Measurements from ENCODE around the gene HHAT. TPM values are rescaled to one million over a fixed set of nuclear protein-coding genes. Genes with fewer than 3 reads are reported as not detected.

The HHAT gene
- total and polyA plus RNA-seq, 2 donors (not counting 3 experiments of a cell fraction or from before 2014, with no cell fraction given) = 2.4 to 4.3 TPM

DNA sequence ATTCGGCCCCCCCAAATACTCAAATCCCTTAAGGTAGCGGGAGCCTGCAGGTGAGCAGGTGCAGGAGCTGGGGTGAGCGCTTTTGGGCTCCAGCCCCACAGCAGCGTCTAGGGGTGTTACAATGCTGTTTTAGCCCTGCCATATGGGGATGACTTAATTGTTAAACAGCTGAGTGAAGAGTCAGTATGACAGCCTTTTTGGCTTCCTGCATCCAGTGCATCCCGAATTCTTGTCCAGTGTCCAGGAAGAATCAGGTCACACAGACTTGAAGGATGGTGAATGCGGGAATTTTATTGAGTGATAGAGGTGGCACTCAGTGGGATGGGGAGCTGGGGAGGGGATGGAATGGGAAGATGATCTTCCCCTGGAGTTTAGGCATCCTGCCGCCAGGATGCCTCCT is 30.4 kb upstream of the HHAT start:
- Histone ChIP-seq H3K79me2 (ENCODE audit: control insufficient read depth, insufficient read depth, low read length) (no peaks in the 10 kb centered on the region), H3K4me3 (replicated peaks in 1 of 3; ENCODE audit: insufficient read depth in 1 of 3, low read depth in 1 of 3, low read length in 3 of 3) (no peak overlapping the region), H3K27me3 (ENCODE audit: control insufficient read depth in 2 of 2, insufficient read depth in 2 of 2, low read length in 2 of 2) (peaks cover 14 to 28% of the 10 kb centered on the region in 2 experiments), H3K9me3 (replicated peaks; ENCODE audit: control insufficient read depth, insufficient read depth, low read length) (no peaks in the 10 kb centered on the region), H3K4me2 (ENCODE audit: insufficient read depth, low read length) (no peak overlapping the region), H3K27ac (ENCODE audit: insufficient read depth, low read depth, low read length) (no peak overlapping the region), H3K36me3 (ENCODE audit: control insufficient read depth in 2 of 2, extremely low read depth in 1 of 2, insufficient read depth in 2 of 2, low read length in 2 of 2) (no peaks in the 10 kb centered on the region), H4K20me1 (replicated peaks; ENCODE audit: control insufficient read depth, extremely low read depth, insufficient read depth, low read length) (no peaks in the 10 kb centered on the region), H3K9me1 (replicated peaks; ENCODE audit: control insufficient read depth, extremely low read depth, insufficient read depth, low read length) (no peaks in the 10 kb centered on the region), H3K9ac (replicated peaks; ENCODE audit: extremely low read depth, insufficient read depth, low read length) (no peak overlapping the region), H2AFZ (ENCODE audit: low read depth, low read length) (no peak overlapping the region), H3K4me1 (ENCODE audit: control insufficient read depth, extremely low read depth, insufficient read depth, low read length) (no peaks in the 10 kb centered on the region)
- no peak for FAIRE-seq
- TF ChIP-seq EZH2 (IDR thresholded peaks at IDR 0.05; ENCODE audit: borderline replicate concordance, low read depth, low read length, severe bottlenecking) (no peak), POLR2AphosphoS5 (IDR thresholded peaks at IDR 0.05; ENCODE audit: insufficient read depth, low read depth, low read length) (no peak), JUN (IDR thresholded peaks at IDR 0.05; ENCODE audit: borderline replicate concordance, insufficient read depth, insufficient read length, low read depth) (no peak), MAX (IDR thresholded peaks at IDR 0.05; ENCODE audit: insufficient read depth, insufficient read length) (no peak), MYC (IDR thresholded peaks at IDR 0.05; ENCODE audit: low read depth, low read length) (no peak), POLR2A (IDR thresholded peaks at IDR 0.05; ENCODE audit: low read depth, low read length) (no peak), GATA2 (IDR thresholded peaks at IDR 0.05; ENCODE audit: insufficient read depth, insufficient read length, low read depth, low read length) (no peak), FOS (IDR thresholded peaks at IDR 0.05; ENCODE audit: borderline replicate concordance, insufficient read depth, low read length) (no peak)
- TF ChIP-seq, protein P1, sequence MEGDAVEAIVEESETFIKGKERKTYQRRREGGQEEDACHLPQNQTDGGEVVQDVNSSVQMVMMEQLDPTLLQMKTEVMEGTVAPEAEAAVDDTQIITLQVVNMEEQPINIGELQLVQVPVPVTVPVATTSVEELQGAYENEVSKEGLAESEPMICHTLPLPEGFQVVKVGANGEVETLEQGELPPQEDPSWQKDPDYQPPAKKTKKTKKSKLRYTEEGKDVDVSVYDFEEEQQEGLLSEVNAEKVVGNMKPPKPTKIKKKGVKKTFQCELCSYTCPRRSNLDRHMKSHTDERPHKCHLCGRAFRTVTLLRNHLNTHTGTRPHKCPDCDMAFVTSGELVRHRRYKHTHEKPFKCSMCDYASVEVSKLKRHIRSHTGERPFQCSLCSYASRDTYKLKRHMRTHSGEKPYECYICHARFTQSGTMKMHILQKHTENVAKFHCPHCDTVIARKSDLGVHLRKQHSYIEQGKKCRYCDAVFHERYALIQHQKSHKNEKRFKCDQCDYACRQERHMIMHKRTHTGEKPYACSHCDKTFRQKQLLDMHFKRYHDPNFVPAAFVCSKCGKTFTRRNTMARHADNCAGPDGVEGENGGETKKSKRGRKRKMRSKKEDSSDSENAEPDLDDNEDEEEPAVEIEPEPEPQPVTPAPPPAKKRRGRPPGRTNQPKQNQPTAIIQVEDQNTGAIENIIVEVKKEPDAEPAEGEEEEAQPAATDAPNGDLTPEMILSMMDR (IDR thresholded peaks at IDR 0.05; ENCODE audit: extremely low read depth in 1 of 2, insufficient read depth in 1 of 2, low read depth in 1 of 2, low read length in 2 of 2) = no peak
- dilution Hi-C loops (cut with MboI; ENCODE audit: extremely low pct_ligation_motif_present, low sequenced_read_pairs) (no loop called here), intact Hi-C loops (cut with micrococcal nuclease) (no loop called here)
- no TSS peak for BruUV-seq (replicated peaks)
- DNase-seq (ENCODE audit: low read depth, low spot score) = no peak
- ChIA-PET POLR2A (no interaction called here), CTCF (no interaction called here)
